Measurements from ENCODE around the gene GFOD1.

DNA sequence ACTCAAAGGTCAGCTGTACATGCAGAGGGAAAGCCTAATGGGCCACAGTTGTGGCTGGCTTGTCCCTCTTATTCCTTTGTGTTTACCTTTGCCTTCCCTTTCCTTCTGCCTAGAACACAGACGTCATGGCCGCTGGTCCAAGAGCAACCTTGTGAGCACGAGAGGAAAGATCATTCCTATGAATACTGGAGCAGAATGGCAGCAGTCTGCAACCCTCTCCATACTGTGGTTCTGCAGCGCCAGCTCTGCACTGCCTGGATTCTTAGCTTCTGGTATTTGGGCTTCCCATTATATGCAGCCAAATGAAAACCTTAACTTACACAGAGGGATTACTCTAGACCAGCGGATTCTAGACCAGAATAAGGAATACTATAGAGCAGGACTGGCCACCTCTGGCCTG, 171.5 kb downstream of the GFOD1 start:
- TF ChIP-seq CTCF (conservative IDR thresholded peaks at IDR 0.05; ENCODE audit: low read length) = no peak
- no peak for TF ChIP-seq EZH2phosphoT487 (IDR thresholded peaks at IDR 0.05; ENCODE audit: borderline replicate concordance)
